Central memory CD4-positive, alpha-beta T cell (primary cell): Measurements from ENCODE around the gene PDAP1.
"Not testable (repeated sequence)": the region's sequence is repeated elsewhere in the genome, so short reads cannot be mapped to it uniquely, and the experiment has no call there.

Experiments used
- DNase-seq: peaks from one replicate; pipeline ENCODE4 v3.0.0; 2022

PDAP1 gene

DNA sequence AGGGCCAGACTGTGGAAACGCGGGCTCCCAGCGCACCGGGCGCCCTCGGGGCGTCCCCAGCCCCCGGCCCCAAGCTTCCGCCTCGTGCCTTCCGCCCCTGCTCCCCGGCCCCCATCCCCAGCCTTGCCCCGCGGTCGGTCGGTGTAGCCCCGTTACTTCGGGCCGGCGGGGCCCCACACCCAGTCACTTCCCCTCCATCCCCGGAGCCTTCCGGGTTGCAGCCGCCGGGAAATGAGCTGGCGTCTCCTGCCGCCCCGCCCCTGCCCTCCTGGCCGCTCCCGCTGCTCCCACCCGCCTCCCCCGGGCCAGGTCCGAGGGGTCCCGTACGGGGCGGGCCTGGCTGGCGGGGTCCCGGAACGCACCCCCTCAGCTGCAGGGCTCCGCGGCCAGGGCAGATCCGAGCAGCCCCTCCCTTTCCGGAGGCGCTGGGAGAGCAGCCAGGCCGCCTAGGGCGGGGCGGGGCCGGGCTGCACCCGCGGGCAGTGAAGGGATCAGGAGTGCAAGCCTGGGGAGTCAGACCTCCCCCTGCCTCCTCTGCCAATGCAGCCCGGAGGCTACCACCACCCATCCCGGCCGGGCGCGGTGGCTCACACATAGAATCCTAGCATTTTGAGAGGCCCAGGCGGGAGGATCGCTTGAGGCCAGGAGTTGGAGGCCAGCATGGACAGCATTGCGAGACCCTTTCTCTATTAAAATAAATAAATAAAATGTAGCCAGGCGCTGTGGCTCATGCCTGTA, 33.2 kb downstream of the PDAP1 start:
- DNase-seq: peak; percentile 67

- DNase-seq: peak; percentile 76
Observed at GRCh38 chr7:99374111-99375064, 34.0 kb downstream of the PDAP1 start, which contains the start of gene ARPC1B. TSS of gene ARPC1B (plus strand) at chr7:99374730. CDS start at chr7:99385715, 10,985 bp downstream.

GRCh38 chr7:99373091-99374066, 35.0 kb downstream of the PDAP1 start:
- DNase-seq: no peak

- DNase-seq: no peak
Observed at GRCh38 chr7:99372275-99373090, 35.9 kb downstream of the PDAP1 start.

- DNase-seq: no peak
Observed at GRCh38 chr7:99371376-99371920, 36.9 kb downstream of the PDAP1 start.

GRCh38 chr7:99369767-99370391, 38.5 kb downstream of the PDAP1 start:
- DNase-seq: no peak

DNA sequence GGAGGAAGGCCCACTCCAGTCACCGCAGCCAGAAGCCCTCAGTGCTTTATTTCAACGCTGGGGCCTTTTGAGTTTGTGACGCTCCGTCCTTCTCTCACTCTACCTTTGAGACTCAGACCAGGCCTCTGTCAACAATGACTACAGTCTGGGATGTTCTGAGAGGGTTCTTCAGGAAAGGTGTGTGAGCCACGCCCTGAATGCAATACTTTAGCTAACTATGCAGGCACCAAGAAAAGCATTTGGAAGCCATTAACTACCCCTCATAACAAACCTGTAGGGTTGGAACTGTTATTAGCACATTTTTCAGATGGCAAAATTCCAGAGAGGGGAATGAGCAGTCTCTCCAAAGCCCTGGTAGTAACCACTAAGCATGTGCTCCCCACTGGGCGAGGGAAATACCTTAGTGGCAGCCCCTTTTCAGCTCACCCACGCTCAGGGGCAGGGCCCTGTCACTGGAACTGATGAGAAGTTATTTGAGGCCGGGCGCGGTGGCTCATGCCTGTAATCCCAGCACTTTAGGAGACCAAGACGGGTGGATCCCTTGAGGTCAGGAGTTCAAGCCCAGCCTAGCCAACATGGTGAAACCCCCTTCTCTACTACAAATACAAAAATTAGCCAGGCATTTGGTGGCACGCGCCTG, 39.5 kb downstream of the PDAP1 start:
- DNase-seq: no peak

- DNase-seq: no peak
Observed at GRCh38 chr7:99366646-99367045, 41.8 kb downstream of the PDAP1 start.

- DNase-seq: peak; percentile 59
Observed at GRCh38 chr7:99365318-99366141, 42.9 kb downstream of the PDAP1 start.

DNA sequence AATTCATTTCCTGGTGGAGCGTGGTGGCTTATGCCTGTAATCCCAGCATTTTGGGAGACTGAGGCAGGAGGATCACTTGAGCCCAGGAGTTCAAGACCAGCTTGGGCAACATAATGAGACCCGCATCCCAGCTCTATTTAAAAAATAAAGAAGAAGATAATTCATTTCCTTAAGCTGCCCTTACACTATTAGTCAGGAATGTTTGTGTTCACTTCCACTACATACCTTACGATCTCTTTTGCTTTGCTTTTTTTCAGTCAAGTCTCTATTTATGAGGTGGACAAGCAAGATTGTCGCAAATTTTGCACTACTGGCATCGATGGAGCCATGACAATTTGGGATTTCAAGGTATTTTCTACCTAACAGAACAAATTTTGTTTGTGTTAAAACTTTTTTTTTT, 45.1 kb downstream of the PDAP1 start:
- DNase-seq: no peak

GRCh38 chr7:99362801-99363200, 45.6 kb downstream of the PDAP1 start:
- DNase-seq: no peak

DNA sequence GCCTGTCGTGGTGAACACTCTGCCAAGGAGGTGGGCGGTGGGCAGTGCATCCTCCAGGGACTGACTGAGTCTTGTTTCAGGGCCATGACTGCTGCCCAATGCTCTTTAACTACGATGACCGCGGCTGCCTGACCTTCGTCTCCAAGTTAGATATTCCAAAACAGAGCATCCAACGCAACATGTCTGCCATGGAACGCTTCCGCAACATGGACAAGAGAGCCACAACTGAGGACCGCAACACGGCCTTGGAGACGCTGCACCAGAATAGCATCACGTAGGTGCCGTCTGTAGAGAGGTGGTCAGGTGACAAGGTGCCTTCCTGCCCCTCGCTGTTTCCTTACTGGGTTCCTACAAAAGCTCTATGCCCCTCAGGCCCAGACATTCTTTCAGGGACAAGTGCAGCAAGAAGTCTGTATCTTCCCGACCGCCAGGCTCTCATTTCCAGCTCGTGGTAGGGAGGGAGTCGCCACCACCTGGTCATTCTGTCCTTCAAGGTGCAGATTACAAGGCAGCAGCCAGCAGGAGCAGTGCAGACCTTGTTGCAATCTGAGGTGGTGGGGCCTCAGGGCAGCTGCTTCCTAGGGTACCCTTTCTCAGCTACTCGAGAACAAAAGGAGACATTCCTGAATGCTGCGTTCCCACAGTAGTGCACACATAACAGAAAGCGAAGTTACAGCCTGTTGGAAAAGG, 48.8 kb downstream of the PDAP1 start:
- no peak for DNase-seq

- not testable (repeated sequence) for DNase-seq
Observed at GRCh38 chr7:99358521-99358920, 49.9 kb downstream of the PDAP1 start.

- no peak for DNase-seq
Observed at GRCh38 chr7:99357701-99358490, 50.5 kb downstream of the PDAP1 start.

DNA sequence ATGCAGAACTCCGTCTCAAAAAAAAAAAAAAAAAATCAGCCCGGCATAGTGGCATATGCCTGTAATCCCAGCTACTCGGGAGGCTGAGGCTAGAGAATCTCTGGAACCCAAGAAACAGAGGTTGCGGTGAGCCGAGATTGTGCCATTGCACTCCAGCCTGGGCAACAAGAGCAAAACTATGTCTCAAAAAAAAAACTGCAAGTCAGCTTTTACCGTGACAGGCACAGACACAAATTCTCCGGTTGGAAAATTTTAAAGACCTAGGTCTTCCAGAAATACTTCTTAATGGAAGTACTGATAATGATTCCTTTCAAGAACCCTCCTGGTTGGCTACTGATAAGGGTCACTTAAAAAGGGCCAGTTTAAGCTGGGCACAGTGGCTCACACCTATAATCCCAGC, 53.3 kb downstream of the PDAP1 start:
- no peak for DNase-seq

DNA sequence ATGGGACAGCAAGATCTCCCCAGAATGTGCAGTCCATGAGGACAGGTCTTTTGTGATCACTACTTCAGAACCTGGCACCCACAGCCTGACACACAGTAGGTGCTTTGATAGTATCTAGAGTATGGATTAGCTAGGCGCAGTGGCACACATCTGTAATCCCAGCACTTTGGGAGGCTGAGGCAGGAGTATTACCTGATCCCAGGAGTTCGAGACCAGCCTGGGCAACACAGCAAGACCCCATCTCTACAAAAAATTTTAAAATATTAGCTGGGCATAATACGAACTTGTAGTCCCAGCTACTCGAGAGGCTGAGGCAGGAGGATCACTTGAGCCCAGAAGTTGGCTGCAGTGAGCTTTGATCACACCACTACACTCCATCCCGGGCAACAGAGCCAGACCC, 56.1 kb downstream of the PDAP1 start:
- no peak for DNase-seq

DNA sequence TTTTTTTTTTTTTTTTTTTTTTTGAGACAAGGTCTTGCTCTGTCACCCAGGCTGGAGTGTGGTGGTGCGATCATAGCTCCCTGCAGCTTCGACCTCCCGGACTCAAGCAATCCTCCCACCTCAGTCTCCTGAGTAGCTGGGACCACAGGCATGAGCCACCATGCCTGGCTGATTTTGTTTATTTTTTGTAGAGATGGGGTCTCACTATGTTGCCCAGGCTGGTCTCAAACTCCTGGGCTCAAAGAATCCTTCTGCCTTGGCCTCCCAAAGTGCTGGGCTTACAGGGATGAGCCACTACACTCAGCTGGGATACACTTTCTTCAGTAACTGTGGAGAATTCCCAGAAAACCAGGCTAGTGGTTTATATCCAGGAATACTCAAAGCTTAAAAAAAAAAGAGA, 57.8 kb downstream of the PDAP1 start:
- DNase-seq: not testable (repeated sequence)
